HG03280 (cell line): Measurements from ENCODE around the gene TRUB1.

Experiments
- ATAC-seq: cut with Tn5 transposase; IDR thresholded peaks from one replicate; pipeline ENCODE4 v1.9.1; 2021; ENCODE audit warnings: mild to moderate bottlenecking, moderate library complexity; ENCODE audit not compliant: unreplicated experiment

TRUB1 gene

GRCh38 chr10:115026056-115026745 is 88.2 kb downstream of the TRUB1 start:
- ATAC-seq: no peak

GRCh38 chr10:115026746-115027140 is 88.7 kb downstream of the TRUB1 start:
- no peak for ATAC-seq
